ENCODE results near the gene CNDP1. TPM values are rescaled to one million over a fixed set of nuclear protein-coding genes. Genes with fewer than 3 reads are reported as not detected.
A peak's percentile ranks its signal among the peaks of the same experiment; 100 is the strongest.

The CNDP1 gene
- total RNA-seq, 5 donors from 2014 or later (not counting 1 experiment from before 2014, with no cell fraction given) = 0.16 to 0.76 TPM; not detected in 3

GRCh38 chr18:74539289-74539688 is 5.0 kb downstream of the CNDP1 start:
- Histone ChIP-seq H3K4me1 (ENCODE audit: control insufficient read depth in 1 of 2, extremely low read depth in 1 of 2, insufficient read depth in 2 of 2, low read length in 2 of 2) (peaks cover 0 to 11% of the 10 kb centered on the region in 2 experiments), H3K9me3 (no peaks in the 10 kb centered on the region), H3K27ac (ENCODE audit: low read length) (no peak overlapping the region), H3K4me3 (ENCODE audit: control insufficient read depth in 1 of 2, extremely low read depth in 1 of 2, low read length in 1 of 2) (no peak overlapping the region), H3K27me3 (replicated peaks in 1 of 2; ENCODE audit: control insufficient read depth in 2 of 2, extremely low read depth in 1 of 2, insufficient read depth in 2 of 2, low read length in 1 of 2) (peaks cover 0 to 15% of the 10 kb centered on the region in 2 experiments), H3K36me3 (ENCODE audit: control insufficient read depth in 2 of 2, extremely low read depth in 1 of 2, insufficient read depth in 1 of 2, low read length in 1 of 2) (no peaks in the 10 kb centered on the region)
- POLR2A ChIA-PET = no interaction called here
- no peak overlapping the region for H3K4me3 Mint-ChIP-seq
- CTCF ChIA-PET = interaction anchor here in 1 of 2 donors (0.7 kb wide), 1 partner anchor 186 kb away, joined by 3 read pairs; no protein-coding TSS in a partner anchor
- no peaks in the 10 kb centered on the region for H3K36me3 Mint-ChIP-seq
- no peaks in the 10 kb centered on the region for H3K27me3 Mint-ChIP-seq
- DNase-seq = no peak
- 92% methylated on average over 8 of the region's 11 CpGs for WGBS (ENCODE audit: insufficient coverage)
- H3K4me1 Mint-ChIP-seq = peaks cover 0 to 9% (median 3%) of the 10 kb centered on the region in 3 donors
- ATAC-seq (replicated peaks in 1 of 4) = no peak
- no peak overlapping the region for H3K27ac Mint-ChIP-seq
- no peaks in the 10 kb centered on the region for H3K9me3 Mint-ChIP-seq

- Histone ChIP-seq H3K9me3 (no peaks in the 10 kb centered on the region), H3K27ac (ENCODE audit: low read length) (no peak overlapping the region), H3K4me3 (ENCODE audit: control insufficient read depth in 1 of 2, extremely low read depth in 1 of 2, low read length in 1 of 2) (no peak overlapping the region), H3K36me3 (ENCODE audit: control insufficient read depth in 2 of 2, extremely low read depth in 1 of 2, insufficient read depth in 1 of 2, low read length in 1 of 2) (no peaks in the 10 kb centered on the region), H3K27me3 (replicated peaks in 1 of 2; ENCODE audit: control insufficient read depth in 2 of 2, extremely low read depth in 1 of 2, insufficient read depth in 2 of 2, low read length in 1 of 2) (peaks cover 0 to 21% of the 10 kb centered on the region in 2 experiments), H3K4me1 (ENCODE audit: control insufficient read depth in 1 of 2, extremely low read depth in 1 of 2, insufficient read depth in 2 of 2, low read length in 2 of 2) (peaks cover 0 to 11% of the 10 kb centered on the region in 2 experiments)
- ATAC-seq (replicated peaks in 1 of 4) (peak in 1 of 4 experiments; percentile 20), DNase-seq (peak in 2 of 35 experiments; percentile 1 to 16)
- H3K36me3 Mint-ChIP-seq = no peaks in the 10 kb centered on the region
- peaks cover 0 to 9% (median 3%) of the 10 kb centered on the region in 3 donors for H3K4me1 Mint-ChIP-seq
- POLR2A ChIA-PET = interaction anchor here in 1 of 2 donors (0.6 kb wide), 1 partner anchor 346 kb away, joined by 7 read pairs; no protein-coding TSS in a partner anchor
- H3K9me3 Mint-ChIP-seq = no peaks in the 10 kb centered on the region
- H3K27me3 Mint-ChIP-seq = peaks cover 0 to 4% of the 10 kb centered on the region in 2 donors
- H3K4me3 Mint-ChIP-seq = no peak overlapping the region
- CTCF ChIA-PET = interaction anchor here in 1 of 2 donors (1.5 kb wide), 1 partner anchor 11 kb away, joined by 4 read pairs; no protein-coding TSS in a partner anchor
- no peak overlapping the region for H3K27ac Mint-ChIP-seq
- WGBS (ENCODE audit: insufficient coverage) = 71% methylated on average over 18 of the region's 20 CpGs
Measured at GRCh38 chr18:74540652-74541421, 6.5 kb downstream of the CNDP1 start.

- H3K27me3 ChIP-seq (replicated peaks in 1 of 2; ENCODE audit: control insufficient read depth in 2 of 2, extremely low read depth in 1 of 2, insufficient read depth in 2 of 2, low read length in 1 of 2) = peaks cover 0 to 26% of the 10 kb centered on the region in 2 experiments
- no peaks in the 10 kb centered on the region for H3K36me3 Mint-ChIP-seq
- ChIA-PET POLR2A (no interaction called here), CTCF (interaction anchor here in 1 of 2 donors (0.6 to 1.5 kb wide), 2 partner anchors 10 to 351 kb away, joined by 4 read pairs; no protein-coding TSS in a partner anchor)
- H3K4me1 ChIP-seq (ENCODE audit: control insufficient read depth in 1 of 2, extremely low read depth in 1 of 2, insufficient read depth in 2 of 2, low read length in 2 of 2) = peaks cover 0 to 11% of the 10 kb centered on the region in 2 experiments
- no peaks in the 10 kb centered on the region for H3K36me3 ChIP-seq (ENCODE audit: control insufficient read depth in 2 of 2, extremely low read depth in 1 of 2, insufficient read depth in 1 of 2, low read length in 1 of 2)
- WGBS (ENCODE audit: insufficient coverage) = 83% methylated on average over 10 of the region's 15 CpGs
- no peaks in the 10 kb centered on the region for H3K9me3 Mint-ChIP-seq
- H3K4me3 ChIP-seq (ENCODE audit: control insufficient read depth in 1 of 2, extremely low read depth in 1 of 2, low read length in 1 of 2) = no peak overlapping the region
- DNase-seq (no peak), ATAC-seq (replicated peaks in 1 of 4) (no peak)
- peaks cover 0 to 5% (median under 1%) of the 10 kb centered on the region in 3 donors for H3K4me1 Mint-ChIP-seq
- H3K27ac ChIP-seq (ENCODE audit: low read length) = no peak overlapping the region
- H3K27ac Mint-ChIP-seq = no peak overlapping the region
- no peaks in the 10 kb centered on the region for H3K9me3 ChIP-seq
- H3K4me3 Mint-ChIP-seq = no peak overlapping the region
- peaks cover 0 to 8% of the 10 kb centered on the region in 2 donors for H3K27me3 Mint-ChIP-seq
Measured at GRCh38 chr18:74541703-74542555, 7.6 kb downstream of the CNDP1 start.

- Histone ChIP-seq H3K4me1 (ENCODE audit: control insufficient read depth in 1 of 2, extremely low read depth in 1 of 2, insufficient read depth in 2 of 2, low read length in 2 of 2) (peaks cover 0 to 11% of the 10 kb centered on the region in 2 experiments), H3K36me3 (ENCODE audit: control insufficient read depth in 2 of 2, extremely low read depth in 1 of 2, insufficient read depth in 1 of 2, low read length in 1 of 2) (no peaks in the 10 kb centered on the region), H3K4me3 (ENCODE audit: control insufficient read depth in 1 of 2, extremely low read depth in 1 of 2, low read length in 1 of 2) (no peak overlapping the region), H3K9me3 (no peaks in the 10 kb centered on the region), H3K27ac (ENCODE audit: low read length) (no peak overlapping the region), H3K27me3 (replicated peaks in 1 of 2; ENCODE audit: control insufficient read depth in 2 of 2, extremely low read depth in 1 of 2, insufficient read depth in 2 of 2, low read length in 1 of 2) (peaks cover 0 to 29% of the 10 kb centered on the region in 2 experiments)
- 71% methylated on average over 7 of the region's 8 CpGs for WGBS (ENCODE audit: insufficient coverage)
- peaks cover 0 to 2% (median 0%) of the 10 kb centered on the region in 3 donors for H3K4me1 Mint-ChIP-seq
- CTCF ChIA-PET = no interaction called here
- H3K27me3 Mint-ChIP-seq = peaks cover 0 to 8% of the 10 kb centered on the region in 2 donors
- no peaks in the 10 kb centered on the region for H3K36me3 Mint-ChIP-seq
- no peak overlapping the region for H3K27ac Mint-ChIP-seq
- H3K4me3 Mint-ChIP-seq = no peak overlapping the region
- no peak for ATAC-seq (replicated peaks in 1 of 4)
- DNase-seq = no peak
- POLR2A ChIA-PET = no interaction called here
- H3K9me3 Mint-ChIP-seq = peaks cover 0 to 15% (median 7%) of the 10 kb centered on the region in 3 donors
Measured at GRCh38 chr18:74544898-74545297, 10.6 kb downstream of the CNDP1 start.

- no peak overlapping the region for H3K4me3 ChIP-seq (ENCODE audit: control insufficient read depth in 1 of 2, extremely low read depth in 1 of 2, low read length in 1 of 2)
- Mint-ChIP-seq H3K9me3 (peaks cover 0 to 15% (median 7%) of the 10 kb centered on the region in 3 donors), H3K4me3 (no peak overlapping the region), H3K27ac (no peak overlapping the region), H3K27me3 (peaks cover 0 to 8% of the 10 kb centered on the region in 2 donors), H3K4me1 (no peaks in the 10 kb centered on the region), H3K36me3 (no peaks in the 10 kb centered on the region)
- DNase-seq (no peak), ATAC-seq (replicated peaks in 1 of 4) (no peak)
- 89% methylated on average over 5 of the region's 11 CpGs for WGBS (ENCODE audit: insufficient coverage)
- no peaks in the 10 kb centered on the region for H3K36me3 ChIP-seq (ENCODE audit: control insufficient read depth in 2 of 2, extremely low read depth in 1 of 2, insufficient read depth in 1 of 2, low read length in 1 of 2)
- POLR2A ChIA-PET = no interaction called here
- H3K27me3 ChIP-seq (replicated peaks in 1 of 2; ENCODE audit: control insufficient read depth in 2 of 2, extremely low read depth in 1 of 2, insufficient read depth in 2 of 2, low read length in 1 of 2) = peaks cover 0 to 21% of the 10 kb centered on the region in 2 experiments
- H3K27ac ChIP-seq (ENCODE audit: low read length) = no peak overlapping the region
- H3K4me1 ChIP-seq (ENCODE audit: control insufficient read depth in 1 of 2, extremely low read depth in 1 of 2, insufficient read depth in 2 of 2, low read length in 2 of 2) = peaks cover 0 to 7% of the 10 kb centered on the region in 2 experiments
- CTCF ChIA-PET = interaction anchor here in 1 of 2 donors (0.6 kb wide), 1 partner anchor 236 kb away, joined by 3 read pairs; no protein-coding TSS in a partner anchor
- no peaks in the 10 kb centered on the region for H3K9me3 ChIP-seq
Measured at GRCh38 chr18:74546007-74546406, 11.7 kb downstream of the CNDP1 start.
